Fibroblast of lung (primary cell): ENCODE results near the gene GUCA2B.

Experiments used
- CTCF ChIP-seq, 2 donors: IDR thresholded peaks in 1 of 2; conservative IDR thresholded peaks in 1 of 2; 1 replicate in 1 of 2; 2 replicates in 1 of 2; pipeline ENCODE4 v1.5.1; 2011 to 2012; ENCODE audit warnings: low read length in 2 of 2, control low read depth in 1 of 2, inconsistent platforms in 1 of 2, low read depth in 1 of 2, mild to moderate bottlenecking in 1 of 2
- EZH2 ChIP-seq: IDR thresholded peaks from 2 replicates; pipeline ENCODE4 v1.5.1; 2012; ENCODE audit warnings: low read length, control low read depth, mild to moderate bottlenecking; ENCODE audit errors: missing control alignments

GRCh38 chr1:42170779-42171621 lies 17.8 kb downstream of the GUCA2B start:
- TF ChIP-seq CTCF (conservative IDR thresholded peaks at IDR 0.05 in 1 of 2, IDR thresholded peaks at IDR 0.05 in 1 of 2; ENCODE audit: low read depth in 1 of 2, low read length in 2 of 2) (no peak), EZH2 (no peak)
